ENCODE data around the gene MAS1.

DNA sequence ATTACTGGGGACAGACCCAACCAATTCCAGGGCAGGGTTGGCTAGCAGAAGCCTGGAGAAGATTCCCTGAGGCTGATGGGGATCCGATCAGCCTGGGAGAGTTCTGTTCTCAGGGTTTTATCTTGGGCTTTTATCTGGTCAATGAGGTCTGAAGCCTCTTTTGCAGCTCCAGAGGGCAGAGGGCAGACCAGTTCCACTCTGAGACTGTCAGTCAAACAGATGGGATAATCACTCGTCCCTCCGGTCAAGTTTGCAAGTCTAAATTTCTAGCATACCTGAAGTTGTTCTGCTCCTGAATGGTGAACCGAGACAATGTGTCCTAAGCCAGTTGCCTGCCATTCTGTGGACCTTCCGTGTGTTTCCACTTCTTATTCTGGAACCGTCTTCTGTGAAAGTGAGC, 3.0 kb upstream of the MAS1 start:
- TF ChIP-seq CTCF (IDR thresholded peaks at IDR 0.05; ENCODE audit: extremely low read depth in 1 of 2, insufficient read depth in 1 of 2, low read depth in 1 of 2, low read length in 2 of 2) (no peak), EZH2 (IDR thresholded peaks at IDR 0.05; ENCODE audit: borderline replicate concordance, low read depth, low read length, severe bottlenecking) (no peak), POLR2A (IDR thresholded peaks at IDR 0.05; ENCODE audit: low read depth, low read length) (no peak)
